GM12878 (cell line): ENCODE data around the gene COL4A2.

ENCODE experiments used
- BHLHE40 ChIP-seq, 2 experiments: fragments of 450-650 bp in 1 of 2; IDR thresholded peaks; 2 replicates each; pipeline ENCODE4 v1.6.1; 2011 to 2017; ENCODE audit warnings: low read depth in 2 of 2, borderline replicate concordance in 1 of 2, improper control_type of control experiment in 1 of 2, low read length in 1 of 2, mild to moderate bottlenecking in 1 of 2
- CTCF ChIP-seq, 3 experiments: IDR thresholded peaks in 2 of 3; conservative IDR thresholded peaks in 1 of 3; 2 replicates each; pipeline ENCODE4 v1.5.1; 2011; ENCODE audit warnings: low read depth in 3 of 3, low read length in 3 of 3, mild to moderate bottlenecking in 3 of 3, control low read depth in 2 of 3, moderate library complexity in 2 of 3, inconsistent platforms in 1 of 3, mixed read lengths in 1 of 3; ENCODE audit not compliant: control insufficient read depth in 2 of 3, insufficient read depth in 1 of 3; ENCODE audit errors: extremely low read depth in 1 of 3
- FOXK2 ChIP-seq: fragments of 450-650 bp; IDR thresholded peaks from 2 replicates; pipeline ENCODE4 v1.6.1; 2017; ENCODE audit warnings: mild to moderate bottlenecking, moderate library complexity
- FOXM1 ChIP-seq: IDR thresholded peaks from 2 replicates; pipeline ENCODE4 v1.6.1; 2012; ENCODE audit warnings: low read depth, mild to moderate bottlenecking, inconsistent platforms, low read length, moderate library complexity
- HCFC1 ChIP-seq: fragments of 150-350 bp; IDR thresholded peaks from 2 replicates; pipeline ENCODE4 v1.6.1; 2014; ENCODE audit warnings: low read length
- IRF3 ChIP-seq: fragments of 450-650 bp; IDR thresholded peaks from 2 replicates; pipeline ENCODE4 v1.6.1; 2014; ENCODE audit warnings: mild to moderate bottlenecking
- JUND ChIP-seq: IDR thresholded peaks from 2 replicates; pipeline ENCODE4 v1.6.1; 2012; ENCODE audit warnings: low read depth, mild to moderate bottlenecking, low read length, improper control_type of control experiment, moderate library complexity
- MLLT1 ChIP-seq: fragments of 450-650 bp; IDR thresholded peaks from 2 replicates; pipeline ENCODE4 v1.6.1; 2016; ENCODE audit warnings: mild to moderate bottlenecking
- POLR2A ChIP-seq: IDR thresholded peaks from 2 replicates; pipeline ENCODE4 v1.6.1; 2011; ENCODE audit warnings: low read depth, mild to moderate bottlenecking, low read length
- POLR2AphosphoS2 ChIP-seq: IDR thresholded peaks from 2 replicates; pipeline ENCODE4 v1.6.1; 2011; ENCODE audit warnings: low read depth, mild to moderate bottlenecking, low read length, improper control_type of control experiment, moderate library complexity
- SPI1 ChIP-seq: IDR thresholded peaks from 2 replicates; pipeline ENCODE4 v1.6.1; 2011; ENCODE audit warnings: low read depth, mild to moderate bottlenecking, low read length, moderate library complexity, borderline replicate concordance; ENCODE audit not compliant: insufficient read depth
- USF1 ChIP-seq: IDR thresholded peaks from 2 replicates; pipeline ENCODE4 v1.6.1; 2011; ENCODE audit warnings: borderline replicate concordance, low read depth, mild to moderate bottlenecking, moderate library complexity, mixed read lengths, low read length; ENCODE audit not compliant: insufficient read depth; ENCODE audit errors: extremely low read length

GRCh38 chr13:110476220-110476617 lies 169.1 kb downstream of the COL4A2 start:
- TF ChIP-seq JUND (no peak), FOXM1 (no peak), POLR2A (no peak), MLLT1 (no peak), IRF3 (no peak), HCFC1 (no peak), USF1 (no peak), SPI1 (no peak), FOXK2 (no peak), CTCF (IDR thresholded peaks at IDR 0.05 in 2 of 3, conservative IDR thresholded peaks at IDR 0.05 in 1 of 3; ENCODE audit: control insufficient read depth in 2 of 3, extremely low read depth in 1 of 3, insufficient read depth in 1 of 3, low read depth in 3 of 3, low read length in 3 of 3) (no peak), BHLHE40 (IDR thresholded peaks at IDR 0.05; ENCODE audit: borderline replicate concordance in 1 of 2, low read depth in 2 of 2, low read length in 1 of 2) (no peak), POLR2AphosphoS2 (no peak)
